CD14-positive monocyte (primary cell): ENCODE results near the gene ECEL1. TPM values are rescaled to one million over a fixed set of nuclear protein-coding genes. Genes with fewer than 3 reads are reported as not detected.

Experiments
- DNase-seq, 3 donors: peaks; one replicate each; pipeline ENCODE4 v3.0.0-alpha.2; 2011 to 2022
- H2AFZ ChIP-seq: 2 replicates; pipeline ENCODE4 v1.6.0; 2012; ENCODE audit warnings: mild to moderate bottlenecking, low read depth, low read length, inconsistent platforms; ENCODE audit not compliant: insufficient read depth, poor library complexity, severe bottlenecking
- H3K27ac ChIP-seq, 2 donors: 1 replicate in 1 of 2; 2 replicates in 1 of 2; pipeline ENCODE4 v1.5.1; 2012 to 2013; ENCODE audit warnings: low read length in 2 of 2, control low read depth in 1 of 2, inconsistent platforms in 1 of 2, low read depth in 1 of 2, mild to moderate bottlenecking in 1 of 2
- H3K27me3 ChIP-seq, 2 donors: one replicate each; pipeline versions ENCODE4 v1.6.0 to v1.6.1; 2011 to 2013; ENCODE audit warnings: low read length in 2 of 2; ENCODE audit not compliant: control insufficient read depth in 2 of 2, insufficient read depth in 2 of 2
- H3K36me3 ChIP-seq, 2 donors: replicated peaks in 1 of 2; 1 replicate in 1 of 2; 2 replicates in 1 of 2; pipeline versions ENCODE4 v1.5.1 to v1.6.1; 2012 to 2013; ENCODE audit warnings: low read length in 2 of 2, control low read depth in 1 of 2, inconsistent platforms in 1 of 2, mild to moderate bottlenecking in 1 of 2; ENCODE audit not compliant: insufficient read depth in 2 of 2, control insufficient read depth in 1 of 2
- H3K4me1 ChIP-seq, 2 donors: 1 replicate in 1 of 2; 2 replicates in 1 of 2; pipeline versions ENCODE4 v1.5.1 to v1.6.1; 2012 to 2013; ENCODE audit warnings: low read length in 2 of 2, control low read depth in 1 of 2, inconsistent platforms in 1 of 2, mild to moderate bottlenecking in 1 of 2, moderate library complexity in 1 of 2; ENCODE audit not compliant: insufficient read depth in 2 of 2, control insufficient read depth in 1 of 2
- H3K4me2 ChIP-seq: replicated peaks from 2 replicates; pipeline ENCODE3; 2012; ENCODE audit warnings: low read length, moderate library complexity, mild to moderate bottlenecking; ENCODE audit not compliant: poor library complexity, severe bottlenecking; ENCODE audit errors: extremely low read depth
- H3K4me3 ChIP-seq, 3 experiments: fragments of 200-600 bp in 1 of 3; sonication (generic) in 1 of 3; replicated peaks in 1 of 3; 1 replicate in 2 of 3; 2 replicates in 1 of 3; pipeline ENCODE4 v1.5.1; 2011 to 2013; ENCODE audit warnings: low read length in 3 of 3, mild to moderate bottlenecking in 3 of 3, control low read depth in 2 of 3, low read depth in 2 of 3, inconsistent platforms in 1 of 3, moderate library complexity in 1 of 3
- H3K79me2 ChIP-seq: 2 replicates; pipeline ENCODE4 v1.6.0; 2012; ENCODE audit warnings: mild to moderate bottlenecking, control low read depth, inconsistent platforms, low read length, moderate library complexity; ENCODE audit not compliant: insufficient read depth
- H3K9ac ChIP-seq: 2 replicates; pipeline ENCODE4 v1.6.0; 2017; ENCODE audit warnings: low read length, mild to moderate bottlenecking; ENCODE audit not compliant: insufficient read depth, poor library complexity, severe bottlenecking
- H3K9me3 ChIP-seq, 2 donors: replicated peaks in 1 of 2; 1 replicate in 1 of 2; 2 replicates in 1 of 2; pipeline versions ENCODE4 v1.5.1 to v1.6.1; 2012 to 2013; ENCODE audit warnings: low read length in 2 of 2, control low read depth in 1 of 2; ENCODE audit not compliant: control insufficient read depth in 1 of 2, insufficient read depth in 1 of 2
- H4K20me1 ChIP-seq: 2 replicates; pipeline ENCODE4 v1.6.0; 2012; ENCODE audit warnings: mild to moderate bottlenecking, low read length, control low read depth, moderate library complexity; ENCODE audit not compliant: insufficient read depth
- H3K27ac Mint-ChIP-seq, 7 donors: one replicate each; pipeline ENCODE4 v1.8.0; 2020; ENCODE audit warnings: mild to moderate bottlenecking in 7 of 7, mixed read lengths in 7 of 7, moderate library complexity in 6 of 7, inconsistent platforms in 2 of 7
- H3K27me3 Mint-ChIP-seq, 3 donors: one replicate each; pipeline ENCODE4 v1.8.0; 2021 to 2022; ENCODE audit warnings: low read depth in 3 of 3, mild to moderate bottlenecking in 3 of 3, mixed read lengths in 3 of 3, moderate library complexity in 3 of 3, inconsistent platforms in 1 of 3
- H3K36me3 Mint-ChIP-seq, 2 donors: one replicate each; pipeline ENCODE4 v1.8.0; 2020; ENCODE audit warnings: mixed read lengths in 2 of 2, inconsistent platforms in 1 of 2, mild to moderate bottlenecking in 1 of 2
- H3K4me1 Mint-ChIP-seq: one replicate; pipeline ENCODE4 v1.8.0; 2020; ENCODE audit warnings: mild to moderate bottlenecking, mixed read lengths
- H3K4me3 Mint-ChIP-seq, 2 donors: one replicate each; pipeline ENCODE4 v1.8.0; 2020; ENCODE audit warnings: mild to moderate bottlenecking in 2 of 2, mixed read lengths in 2 of 2, moderate library complexity in 1 of 2
- H3K9me3 Mint-ChIP-seq, 7 donors: one replicate each; pipeline ENCODE4 v1.8.0; 2020 to 2022; ENCODE audit warnings: mixed read lengths in 7 of 7, mild to moderate bottlenecking in 6 of 7, moderate library complexity in 6 of 7, inconsistent platforms in 2 of 7
- CTCF ChIP-seq: fragments of 200-600 bp; IDR thresholded peaks from one replicate; pipeline ENCODE4 v1.8.0; 2022; ENCODE audit warnings: antibody characterized with exemption, mild to moderate bottlenecking
- WGBS: methylation state at CpG from one replicate; pipeline ENCODE4 v1.1.5; 2013; ENCODE audit warnings: missing lambda C conversion rate; ENCODE audit not compliant: insufficient coverage; 5-methylcytosine and 5-hydroxymethylcytosine counted together
- intact Hi-C, 2 donors: fragments of 100-400 bp; cut with micrococcal nuclease; formaldehyde crosslinking; loops; one replicate each; pipeline versions ENCODE4 v1.15.0 to v1.15.1; 2023
- polyA plus RNA-seq, 3 donors: library from polyadenylated mRNA; depleted of rRNA in 1 of 3; unstranded in 2 of 3; stranded (reverse) in 1 of 3; fragments of 300-500 nt in 2 of 3; fragments of >200 nt in 1 of 3; fragmentation: Illumina TruSeq in 2 of 3; gene quantifications; 1 replicate in 2 of 3; 2 replicates in 1 of 3; pipeline ENCODE4 v1.2.3, GENCODE V29; 2012 to 2021

ECEL1 gene
- polyA plus RNA-seq, 3 donors: not detected

GRCh38 chr2:232505856-232506255, 18.2 kb upstream of the ECEL1 start:
- intact Hi-C loops: no loop called here
- no peaks in the 10 kb centered on the region for H3K36me3 Mint-ChIP-seq

GRCh38 chr2:232504438-232504837, 16.8 kb upstream of the ECEL1 start:
- no peak overlapping the region for H3K9ac ChIP-seq
- whole genome bisulfite sequencing: 100% methylated on average over 1 of the region's 2 CpGs
- no peaks in the 10 kb centered on the region for H3K79me2 ChIP-seq
- peaks cover 2% of the 10 kb centered on the region for H3K4me1 Mint-ChIP-seq
- H3K27me3 ChIP-seq: peaks cover 15 to 40% of the 10 kb centered on the region in 2 donors
- peaks cover 0 to 6% (median under 1%) of the 10 kb centered on the region in 7 donors for H3K9me3 Mint-ChIP-seq
- no peak overlapping the region for H3K27ac ChIP-seq
- H3K4me3 ChIP-seq: no peak overlapping the region
- H3K4me2 ChIP-seq: no peak overlapping the region
- no peaks in the 10 kb centered on the region for H4K20me1 ChIP-seq
- H3K27me3 Mint-ChIP-seq: peaks cover 46 to 73% (median 62%) of the 10 kb centered on the region in 3 donors
- DNase-seq: no peak
- H3K36me3 Mint-ChIP-seq: no peaks in the 10 kb centered on the region
- peaks cover 0 to 11% of the 10 kb centered on the region in 2 donors for H3K9me3 ChIP-seq
- H3K4me3 Mint-ChIP-seq: peak overlapping the region in 1 of 2 donors; percentile 69
- no peaks in the 10 kb centered on the region for H3K36me3 ChIP-seq
- no peak overlapping the region for H3K27ac Mint-ChIP-seq
- no peaks in the 10 kb centered on the region for H3K4me1 ChIP-seq
- H2AFZ ChIP-seq: no peak overlapping the region
- intact Hi-C loops: no loop called here
- no peak for TF ChIP-seq CTCF

More at GRCh38 chr2:232505856-232506255, 18.2 kb upstream of the ECEL1 start:
- Mint-ChIP-seq H3K27ac (no peak overlapping the region), H3K4me3 (peak overlapping the region in 1 of 2 donors; percentile 46), H3K4me1 (peaks cover 2% of the 10 kb centered on the region), H3K27me3 (peaks cover 43 to 69% (median 62%) of the 10 kb centered on the region in 3 donors), H3K9me3 (peaks cover 0 to 6% (median 3%) of the 10 kb centered on the region in 7 donors)
- TF ChIP-seq CTCF: no peak
- Histone ChIP-seq H2AFZ (no peak overlapping the region), H3K27ac (no peak overlapping the region), H3K4me2 (no peak overlapping the region), H3K27me3 (peaks cover 15 to 38% of the 10 kb centered on the region in 2 donors), H3K4me3 (no peak overlapping the region), H3K9me3 (peaks cover 0 to 11% of the 10 kb centered on the region in 2 donors), H3K4me1 (no peaks in the 10 kb centered on the region), H3K9ac (no peak overlapping the region), H3K36me3 (no peaks in the 10 kb centered on the region), H3K79me2 (no peaks in the 10 kb centered on the region), H4K20me1 (no peaks in the 10 kb centered on the region)
- WGBS: 56% methylated on average over 10 of the region's 10 CpGs
- DNase-seq: no peak
